ENCODE data around the gene BEGAIN.

Gene BEGAIN

GRCh38 chr14:100581228-100582145 is 5.7 kb downstream of the BEGAIN start:
- no peak for DNase-seq

- DNase-seq: no peak
Observed at GRCh38 chr14:100580316-100581227, 6.6 kb downstream of the BEGAIN start.

GRCh38 chr14:100578552-100578951 is 8.7 kb downstream of the BEGAIN start:
- no peak for DNase-seq

GRCh38 chr14:100577986-100578431 is 9.2 kb downstream of the BEGAIN start:
- no peak for DNase-seq

- DNase-seq: no peak
Observed at GRCh38 chr14:100577321-100577985, 9.8 kb downstream of the BEGAIN start.

- no peak for DNase-seq
Observed at GRCh38 chr14:100576091-100577085, 10.8 kb downstream of the BEGAIN start.

- no peak for DNase-seq
Observed at GRCh38 chr14:100575266-100575995, 11.8 kb downstream of the BEGAIN start.

- DNase-seq: no peak
Observed at GRCh38 chr14:100574642-100575031, 12.6 kb downstream of the BEGAIN start.

GRCh38 chr14:100573757-100574641 is 13.2 kb downstream of the BEGAIN start:
- no peak for DNase-seq

- DNase-seq: no peak
Observed at GRCh38 chr14:100573002-100573756, 14.0 kb downstream of the BEGAIN start.

- DNase-seq: no peak
Observed at GRCh38 chr14:100572543-100572942, 14.7 kb downstream of the BEGAIN start.

- no peak for DNase-seq
Observed at GRCh38 chr14:100571837-100572236, 15.4 kb downstream of the BEGAIN start.

GRCh38 chr14:100570726-100571454 is 16.3 kb downstream of the BEGAIN start:
- DNase-seq: no peak

GRCh38 chr14:100569734-100570286 is 17.4 kb downstream of the BEGAIN start:
- no peak for DNase-seq

GRCh38 chr14:100568998-100569733 is 18.1 kb downstream of the BEGAIN start:
- no peak for DNase-seq

- no peak for DNase-seq
Observed at GRCh38 chr14:100568164-100568997, 18.8 kb downstream of the BEGAIN start.

- DNase-seq: no peak
Observed at GRCh38 chr14:100567877-100568163, 19.4 kb downstream of the BEGAIN start.

Data from NCI-H2029 treated with DMSO at 0.1 percent for 48 hours (cell line).